HG03135 (cell line): Measurements from ENCODE around the gene FBXL7.

Experiments used
- ATAC-seq: cut with Tn5 transposase; IDR thresholded peaks from one replicate; pipeline ENCODE4 v1.9.1; 2021; ENCODE audit warnings: mild to moderate bottlenecking, moderate library complexity; ENCODE audit not compliant: unreplicated experiment

FBXL7 gene

GRCh38 chr5:15796557-15796956 is 296.6 kb downstream of the FBXL7 start:
- ATAC-seq, result no peak

GRCh38 chr5:15797116-15797515 is 297.1 kb downstream of the FBXL7 start:
- ATAC-seq, result no peak

GRCh38 chr5:15798006-15798405 is 298.0 kb downstream of the FBXL7 start:
- ATAC-seq, result no peak

- ATAC-seq, result no peak
These were observed 299.0 kb downstream of the FBXL7 start for GRCh38 chr5:15799014-15799413.

- no peak for ATAC-seq
These were observed 299.6 kb downstream of the FBXL7 start for GRCh38 chr5:15799612-15800011.

GRCh38 chr5:15803280-15803679 is 303.3 kb downstream of the FBXL7 start:
- ATAC-seq, result no peak

GRCh38 chr5:15806613-15807012 is 306.6 kb downstream of the FBXL7 start:
- no peak for ATAC-seq

- no peak for ATAC-seq
These were observed 307.3 kb downstream of the FBXL7 start for GRCh38 chr5:15807248-15807647.

GRCh38 chr5:15807871-15808270 is 307.9 kb downstream of the FBXL7 start:
- ATAC-seq, result no peak

- ATAC-seq, result no peak
These were observed 308.6 kb downstream of the FBXL7 start for GRCh38 chr5:15808577-15808976.

GRCh38 chr5:15819617-15820016 is 319.6 kb downstream of the FBXL7 start:
- no peak for ATAC-seq

- ATAC-seq, result no peak
These were observed 321.5 kb downstream of the FBXL7 start for GRCh38 chr5:15821506-15821905.

GRCh38 chr5:15823398-15823797 is 323.4 kb downstream of the FBXL7 start:
- no peak for ATAC-seq

- ATAC-seq, result no peak
These were observed 327.8 kb downstream of the FBXL7 start for GRCh38 chr5:15827741-15828140.

GRCh38 chr5:15831408-15831807 is 331.4 kb downstream of the FBXL7 start:
- no peak for ATAC-seq

- no peak for ATAC-seq
These were observed 333.4 kb downstream of the FBXL7 start for GRCh38 chr5:15833365-15833764.

GRCh38 chr5:15834596-15835245 is 334.7 kb downstream of the FBXL7 start:
- no peak for ATAC-seq

GRCh38 chr5:15835514-15835913 is 335.5 kb downstream of the FBXL7 start:
- no peak for ATAC-seq

- ATAC-seq, result no peak
These were observed 337.7 kb downstream of the FBXL7 start for GRCh38 chr5:15837551-15838289.

- no peak for ATAC-seq
These were observed 344.3 kb downstream of the FBXL7 start for GRCh38 chr5:15844253-15844652.

GRCh38 chr5:15844871-15845270 is 344.9 kb downstream of the FBXL7 start:
- ATAC-seq, result no peak

- no peak for ATAC-seq
These were observed 350.6 kb downstream of the FBXL7 start for GRCh38 chr5:15850536-15850935.

GRCh38 chr5:15850939-15851341 is 351.0 kb downstream of the FBXL7 start:
- no peak for ATAC-seq
